Endothelial cell (in vitro differentiated cells): ENCODE data around the gene ARHGAP32. TPM values are rescaled to one million over a fixed set of nuclear protein-coding genes. Genes with fewer than 3 reads are reported as not detected.

Experiments
- DNase-seq: peaks from one replicate; pipeline ENCODE4 v3.0.0; 2021; ENCODE audit warnings: low spot score
- H3K27ac Mint-ChIP-seq: one replicate; pipeline ENCODE4 v1.8.0; 2021; ENCODE audit warnings: mixed read lengths, inconsistent platforms; ENCODE audit not compliant: unreplicated experiment
- H3K27me3 Mint-ChIP-seq: one replicate; pipeline ENCODE4 v1.8.0; 2021; ENCODE audit warnings: mild to moderate bottlenecking, moderate library complexity, mixed read lengths, inconsistent platforms; ENCODE audit not compliant: unreplicated experiment
- H3K36me3 Mint-ChIP-seq: one replicate; pipeline ENCODE4 v1.8.0; 2021; ENCODE audit warnings: mild to moderate bottlenecking, low read depth, mixed read lengths, inconsistent platforms; ENCODE audit not compliant: unreplicated experiment
- H3K4me1 Mint-ChIP-seq: one replicate; pipeline ENCODE4 v1.8.0; 2021; ENCODE audit warnings: mild to moderate bottlenecking, mixed read lengths, inconsistent platforms; ENCODE audit not compliant: unreplicated experiment
- H3K4me3 Mint-ChIP-seq: one replicate; pipeline ENCODE4 v1.8.0; 2021; ENCODE audit warnings: mild to moderate bottlenecking, mixed read lengths, inconsistent platforms; ENCODE audit not compliant: unreplicated experiment
- H3K9me3 Mint-ChIP-seq: one replicate; pipeline ENCODE4 v1.8.0; 2021; ENCODE audit warnings: mixed read lengths, inconsistent platforms; ENCODE audit not compliant: unreplicated experiment
- total RNA-seq: library from RNA; stranded (reverse); fragmentation: NEBNext Ultra II Directional; extraction: Animal tissue kit (Norgen Biotek cat#: 25700); gene quantifications from one replicate; pipeline ENCODE4 v1.2.1, GENCODE V29; 2021; ENCODE audit not compliant: unreplicated experiment
- TF ChIP-seq, protein P1 (sequence below): fragments of 200-600 bp; sonication (generic); IDR thresholded peaks from one replicate; pipeline ENCODE4 v1.5.0; 2021; ENCODE audit warnings: antibody characterized with exemption; ENCODE audit not compliant: unreplicated experiment

The ARHGAP32 gene
- total RNA-seq, 1 donor from 2014 or later, result 14.5 TPM

DNA sequence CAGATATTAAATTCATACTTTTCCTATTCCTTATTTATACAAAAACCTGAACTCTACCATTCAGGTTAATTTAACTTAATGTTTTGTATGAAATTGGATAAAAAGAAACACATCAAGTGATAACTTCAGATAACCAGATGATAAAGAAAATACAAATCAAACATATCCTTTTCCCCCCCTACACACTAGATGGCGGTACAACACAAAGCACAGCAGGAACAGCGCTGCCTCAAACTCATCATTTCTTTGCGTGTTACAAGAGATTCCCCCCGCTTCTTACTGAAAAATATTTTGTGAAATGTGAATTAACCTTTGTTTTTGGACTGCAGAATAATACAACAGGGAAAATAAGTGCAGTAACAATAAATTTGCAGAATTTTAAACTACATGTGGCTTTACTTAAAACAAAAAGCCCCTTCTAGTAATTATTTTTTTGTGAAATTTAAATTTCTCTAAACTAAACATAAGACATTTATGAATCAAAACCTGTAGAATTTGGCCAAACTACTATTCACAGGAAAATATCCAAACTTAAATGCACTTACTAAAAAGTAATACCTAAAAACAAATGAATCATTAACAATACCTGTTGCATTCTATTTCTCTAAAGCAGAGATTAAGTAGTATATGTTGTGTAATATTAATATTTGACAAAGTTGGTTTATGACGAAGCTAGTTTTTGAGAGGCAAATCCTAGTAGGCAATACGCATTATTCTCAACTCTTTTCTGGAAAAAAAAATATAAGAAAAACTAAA, 74.4 kb downstream of the ARHGAP32 start:
- no peaks in the 10 kb centered on the region for H3K4me1 Mint-ChIP-seq
- peak; percentile 51 for DNase-seq
- no peaks in the 10 kb centered on the region for H3K36me3 Mint-ChIP-seq
- no peak overlapping the region for H3K27ac Mint-ChIP-seq
- H3K27me3 Mint-ChIP-seq, result no peaks in the 10 kb centered on the region
- no peak overlapping the region for H3K4me3 Mint-ChIP-seq
- H3K9me3 Mint-ChIP-seq, result no peaks in the 10 kb centered on the region
- TF ChIP-seq, protein P1, sequence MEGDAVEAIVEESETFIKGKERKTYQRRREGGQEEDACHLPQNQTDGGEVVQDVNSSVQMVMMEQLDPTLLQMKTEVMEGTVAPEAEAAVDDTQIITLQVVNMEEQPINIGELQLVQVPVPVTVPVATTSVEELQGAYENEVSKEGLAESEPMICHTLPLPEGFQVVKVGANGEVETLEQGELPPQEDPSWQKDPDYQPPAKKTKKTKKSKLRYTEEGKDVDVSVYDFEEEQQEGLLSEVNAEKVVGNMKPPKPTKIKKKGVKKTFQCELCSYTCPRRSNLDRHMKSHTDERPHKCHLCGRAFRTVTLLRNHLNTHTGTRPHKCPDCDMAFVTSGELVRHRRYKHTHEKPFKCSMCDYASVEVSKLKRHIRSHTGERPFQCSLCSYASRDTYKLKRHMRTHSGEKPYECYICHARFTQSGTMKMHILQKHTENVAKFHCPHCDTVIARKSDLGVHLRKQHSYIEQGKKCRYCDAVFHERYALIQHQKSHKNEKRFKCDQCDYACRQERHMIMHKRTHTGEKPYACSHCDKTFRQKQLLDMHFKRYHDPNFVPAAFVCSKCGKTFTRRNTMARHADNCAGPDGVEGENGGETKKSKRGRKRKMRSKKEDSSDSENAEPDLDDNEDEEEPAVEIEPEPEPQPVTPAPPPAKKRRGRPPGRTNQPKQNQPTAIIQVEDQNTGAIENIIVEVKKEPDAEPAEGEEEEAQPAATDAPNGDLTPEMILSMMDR, result peak; percentile 76

DNA sequence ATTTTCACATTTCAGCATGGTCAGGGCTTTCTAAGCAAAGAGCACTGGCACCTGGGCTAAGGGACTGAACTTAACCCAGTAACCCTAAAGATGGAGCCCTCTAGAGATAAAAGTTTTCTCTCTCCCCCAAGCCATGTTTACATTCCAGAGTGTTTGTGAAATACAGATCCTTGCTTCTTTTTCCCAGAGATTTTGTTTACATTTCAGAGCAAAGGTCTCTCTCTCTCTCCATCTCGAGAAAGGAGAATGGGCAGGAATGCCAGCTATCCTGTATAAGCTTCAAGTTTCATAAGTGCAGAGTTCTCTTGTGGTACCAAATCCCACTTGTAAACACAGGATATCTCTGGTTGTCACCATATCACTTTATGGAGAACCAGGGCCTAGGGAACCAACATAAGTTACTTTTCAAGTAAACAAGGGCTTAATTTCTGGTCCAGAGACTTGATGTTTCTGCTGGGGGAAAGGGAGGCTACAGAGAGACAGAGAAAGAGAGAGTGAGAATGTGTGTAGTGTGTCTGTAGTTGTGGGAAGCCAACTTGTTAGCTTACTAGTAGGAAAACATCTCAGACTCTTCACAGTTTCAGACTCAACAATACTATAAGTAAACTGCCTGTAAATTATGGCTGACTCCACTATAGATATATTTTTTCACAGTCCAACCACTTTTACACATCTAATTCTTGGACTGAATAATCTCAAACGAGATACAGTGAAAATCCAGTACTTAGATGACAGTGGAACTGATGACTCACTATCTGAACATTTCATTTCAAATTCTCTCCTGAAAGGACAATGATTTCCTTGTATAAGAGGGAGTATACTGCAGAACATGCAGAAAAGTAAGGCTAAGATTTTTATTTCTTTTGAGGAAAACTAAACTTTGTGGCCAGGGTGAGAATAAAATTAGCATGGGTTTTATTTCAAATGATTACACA, 76.2 kb downstream of the ARHGAP32 start:
- no peaks in the 10 kb centered on the region for H3K9me3 Mint-ChIP-seq
- TF ChIP-seq, protein P1, result no peak
- H3K27me3 Mint-ChIP-seq, result peaks cover 1% of the 10 kb centered on the region
- H3K4me3 Mint-ChIP-seq, result no peak overlapping the region
- no peak for DNase-seq
- H3K4me1 Mint-ChIP-seq, result no peaks in the 10 kb centered on the region
- H3K36me3 Mint-ChIP-seq, result no peaks in the 10 kb centered on the region
- no peak overlapping the region for H3K27ac Mint-ChIP-seq

DNA sequence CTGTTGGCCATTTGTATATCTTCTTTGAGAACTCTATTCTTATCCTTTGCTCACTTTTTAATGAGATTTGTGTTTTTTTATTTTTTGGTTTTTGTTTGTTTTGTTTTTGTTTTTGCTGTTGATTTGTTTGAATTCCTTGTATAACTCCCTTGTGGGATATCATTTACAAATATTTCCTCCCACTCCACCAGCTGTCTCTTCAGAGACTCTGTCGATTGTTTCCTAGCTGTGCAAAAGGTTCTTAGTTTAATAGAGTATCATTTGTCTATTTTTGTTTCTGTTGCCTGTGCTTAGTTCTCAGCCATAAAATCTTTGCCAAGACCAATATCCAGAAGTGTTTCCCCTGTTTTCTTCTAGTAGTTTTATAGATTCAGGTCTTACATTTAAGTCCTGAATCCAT, 82.4 kb downstream of the ARHGAP32 start:
- H3K27ac Mint-ChIP-seq, result no peak overlapping the region
- no peaks in the 10 kb centered on the region for H3K4me1 Mint-ChIP-seq
- DNase-seq, result no peak
- H3K27me3 Mint-ChIP-seq, result peaks cover 1% of the 10 kb centered on the region
- no peaks in the 10 kb centered on the region for H3K36me3 Mint-ChIP-seq
- H3K9me3 Mint-ChIP-seq, result no peaks in the 10 kb centered on the region
- TF ChIP-seq, protein P1, result no peak
- no peak overlapping the region for H3K4me3 Mint-ChIP-seq

DNA sequence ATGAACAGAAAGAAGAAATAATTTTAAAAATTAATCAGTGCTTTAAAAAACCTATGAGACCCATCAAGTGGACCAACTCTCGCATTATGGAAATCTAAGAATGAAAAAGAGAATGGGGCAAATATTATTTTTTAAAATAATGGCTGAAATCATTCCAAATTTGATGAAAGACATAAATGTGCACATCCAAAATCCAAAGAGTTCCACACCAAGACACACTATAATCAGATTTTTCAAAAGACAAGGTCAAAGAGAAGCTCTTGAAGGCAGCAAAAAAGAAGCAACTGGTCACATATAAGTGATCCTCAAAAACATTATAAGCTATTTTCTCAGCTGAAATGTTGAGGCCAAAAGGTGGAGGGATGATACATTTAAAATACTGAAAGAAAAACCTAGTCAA, 85.3 kb downstream of the ARHGAP32 start:
- TF ChIP-seq, protein P1, result no peak
- Mint-ChIP-seq H3K27me3 (peaks cover 1% of the 10 kb centered on the region), H3K4me3 (no peak overlapping the region), H3K36me3 (no peaks in the 10 kb centered on the region), H3K27ac (no peak overlapping the region), H3K4me1 (no peaks in the 10 kb centered on the region), H3K9me3 (no peaks in the 10 kb centered on the region)
- DNase-seq, result no peak
